GM23338 (cell line): ENCODE results near the gene KRT75. TPM values are rescaled to one million over a fixed set of nuclear protein-coding genes. Genes with fewer than 3 reads are reported as not detected.

Source experiments
- ATAC-seq: fragments of 200-7000 bp; cut with Tn5 transposase; 3 replicates; pipeline ENCODE4 v1.9.1; 2020
- DNase-seq: peaks from one replicate; pipeline ENCODE4 v3.0.0-alpha.2; 2015; ENCODE audit warnings: low spot score
- H2AFZ ChIP-seq: fragments of 200-600 bp; sonication (generic); 2 replicates; pipeline ENCODE4 v1.8.0; 2016; ENCODE audit warnings: antibody characterized with exemption, mild to moderate bottlenecking, moderate library complexity
- H3F3A ChIP-seq: fragments of 200-600 bp; sonication (generic); replicated peaks from 2 replicates; pipeline ENCODE4 v1.8.0; 2017; ENCODE audit warnings: antibody characterized with exemption, mixed run types, low read depth
- H3K27ac ChIP-seq: fragments of 200-600 bp; sonication (generic); 2 replicates; pipeline ENCODE4 v1.6.1; 2016; ENCODE audit warnings: low read depth
- H3K27me3 ChIP-seq: fragments of 200-600 bp; sonication (generic); 2 replicates; pipeline ENCODE4 v1.8.0; 2016; ENCODE audit warnings: mild to moderate bottlenecking, mixed run types, moderate library complexity; ENCODE audit not compliant: insufficient read depth
- H3K36me3 ChIP-seq: fragments of 200-600 bp; sonication (generic); 2 replicates; pipeline ENCODE4 v1.8.0; 2016; ENCODE audit warnings: mild to moderate bottlenecking; ENCODE audit not compliant: insufficient read depth
- H3K4me1 ChIP-seq: fragments of 200-600 bp; sonication (generic); 2 replicates; pipeline ENCODE4 v1.8.0; 2016; ENCODE audit warnings: mild to moderate bottlenecking, moderate library complexity; ENCODE audit not compliant: insufficient read depth
- H3K4me2 ChIP-seq: fragments of 200-600 bp; sonication (generic); 2 replicates; pipeline ENCODE4 v1.7.1; 2017; ENCODE audit warnings: mixed run types
- H3K4me3 ChIP-seq: fragments of 200-600 bp; sonication (generic); 2 replicates; pipeline ENCODE4 v1.6.1; 2016; ENCODE audit warnings: mixed run types
- H3K79me2 ChIP-seq: fragments of 200-600 bp; sonication (generic); replicated peaks from 2 replicates; pipeline ENCODE4 v1.8.0; 2017; ENCODE audit warnings: mild to moderate bottlenecking; ENCODE audit not compliant: insufficient read depth
- H3K9me2 ChIP-seq: fragments of 200-600 bp; sonication (generic); 2 replicates; pipeline ENCODE4 v1.8.0; 2017; ENCODE audit not compliant: insufficient read depth
- H4K20me1 ChIP-seq: fragments of 200-600 bp; sonication (generic); replicated peaks from 2 replicates; pipeline ENCODE4 v1.8.0; 2017; ENCODE audit warnings: mild to moderate bottlenecking; ENCODE audit not compliant: insufficient read depth
- H3K27ac Mint-ChIP-seq: 2 replicates; pipeline ENCODE4 v1.8.0; 2020; ENCODE audit warnings: inconsistent platforms, mild to moderate bottlenecking, moderate library complexity, mixed read lengths
- H3K27me3 Mint-ChIP-seq: 3 replicates; pipeline ENCODE4 v1.8.0; 2022; ENCODE audit warnings: low read depth, mild to moderate bottlenecking, moderate library complexity, mixed read lengths, inconsistent platforms; ENCODE audit not compliant: insufficient read depth, poor library complexity
- H3K36me3 Mint-ChIP-seq: 3 replicates; pipeline ENCODE4 v1.8.0; 2021; ENCODE audit warnings: low read depth, mild to moderate bottlenecking, inconsistent platforms, moderate library complexity, mixed read lengths
- H3K4me1 Mint-ChIP-seq: 3 replicates; pipeline ENCODE4 v1.8.0; 2020; ENCODE audit warnings: mild to moderate bottlenecking, inconsistent platforms, mixed read lengths
- H3K4me3 Mint-ChIP-seq: 3 replicates; pipeline ENCODE4 v1.8.0; 2021; ENCODE audit warnings: moderate library complexity, mild to moderate bottlenecking, inconsistent platforms, mixed read lengths
- H3K9me3 Mint-ChIP-seq: 3 replicates; pipeline ENCODE4 v1.8.0; 2020; ENCODE audit warnings: moderate library complexity, mild to moderate bottlenecking, inconsistent platforms, mixed read lengths
- CTCF ChIP-seq, 2 experiments: fragments of 200-600 bp in 1 of 2; sonication (generic) in 1 of 2; conservative IDR thresholded peaks; 2 replicates each; pipeline versions ENCODE4 v1.5.1 to v1.6.1; 2016 to 2017; ENCODE audit warnings: antibody characterized with exemption in 2 of 2, low read depth in 2 of 2, mild to moderate bottlenecking in 2 of 2, moderate library complexity in 1 of 2
- ETS1 ChIP-seq: IDR thresholded peaks from 2 replicates; pipeline ENCODE4 v1.6.1; 2016; ENCODE audit warnings: antibody characterized with exemption
- EZH2 ChIP-seq: fragments of 200-600 bp; sonication (generic); IDR thresholded peaks from one replicate; pipeline ENCODE4 v1.8.0; 2017; ENCODE audit warnings: antibody characterized with exemption, mild to moderate bottlenecking, low read depth; ENCODE audit not compliant: unreplicated experiment
- EZH2phosphoT487 ChIP-seq: fragments of 200-600 bp; sonication (generic); IDR thresholded peaks from one replicate; pipeline ENCODE4 v1.8.1; 2018; ENCODE audit warnings: antibody characterized with exemption; ENCODE audit not compliant: unreplicated experiment
- JUNB ChIP-seq: IDR thresholded peaks from one replicate; pipeline ENCODE4 v1.6.1; 2016; ENCODE audit warnings: antibody characterized with exemption; ENCODE audit not compliant: unreplicated experiment
- NANOG ChIP-seq: IDR thresholded peaks from 2 replicates; pipeline ENCODE4 v1.6.1; 2016; ENCODE audit warnings: antibody characterized with exemption, borderline replicate concordance
- POLR2AphosphoS5 ChIP-seq: IDR thresholded peaks from 2 replicates; pipeline ENCODE4 v1.6.1; 2016; ENCODE audit warnings: antibody characterized with exemption, low read depth
- STAT1 ChIP-seq: IDR thresholded peaks from one replicate; pipeline ENCODE4 v1.6.1; 2016; ENCODE audit warnings: antibody characterized with exemption; ENCODE audit not compliant: unreplicated experiment
- ZNF331 ChIP-seq: fragments of 250-450 bp; sonication (Bioruptor Pico); IDR thresholded peaks from 2 replicates; pipeline ENCODE4 v1.5.0; 2020; ENCODE audit warnings: low read depth, mild to moderate bottlenecking, moderate library complexity
- ZNF462 ChIP-seq: fragments of 250-450 bp; sonication (Bioruptor Pico); IDR thresholded peaks from 2 replicates; pipeline ENCODE4 v1.5.0; 2020; ENCODE audit warnings: mild to moderate bottlenecking, moderate library complexity
- polyA plus RNA-seq: library from polyadenylated mRNA; unstranded; fragments of >200 nt; fragmentation: Nextera tagmentation; extraction: Ambion mirVana; gene quantifications from 2 replicates; pipeline ENCODE4 v1.2.1, GENCODE V29; 2016
- total RNA-seq: library from RNA; depleted of rRNA; stranded (reverse); fragments of >200 nt; shearing (Covaris generic); gene quantifications from 2 replicates; pipeline ENCODE4 v1.2.3, GENCODE V29; 2014

KRT75 gene
- total and polyA plus RNA-seq, 2 experiments from 2014 or later: not detected

- TF ChIP-seq ZNF462 (CRISPR knock-in tag) (no peak), POLR2AphosphoS5 (no peak), CTCF (conservative IDR thresholded peaks at IDR 0.05; ENCODE audit: low read depth in 2 of 2) (no peak), EZH2 (no peak), ETS1 (no peak), NANOG (no peak)
These were observed 45.9 kb upstream of the KRT75 start (continued) for GRCh38 chr12:52480073-52480472.

GRCh38 chr12:52477651-52478050, 43.5 kb upstream of the KRT75 start:
- DNase-seq (no peak), ATAC-seq (no peak)
- H3K4me3 Mint-ChIP-seq: no peak overlapping the region
- peaks cover 6% of the 10 kb centered on the region; the same call in 1 of the 2 replicates for H3K9me2 ChIP-seq
- no peaks in the 10 kb centered on the region for H3K36me3 ChIP-seq
- peaks cover 16% of the 10 kb centered on the region for H3K9me3 Mint-ChIP-seq
- H3K79me2 ChIP-seq: no peaks in the 10 kb centered on the region
- no peaks in the 10 kb centered on the region for H3K4me1 ChIP-seq
- peaks cover 1% of the 10 kb centered on the region for H3K27me3 Mint-ChIP-seq
- H3K4me1 Mint-ChIP-seq: peaks cover 3% of the 10 kb centered on the region
- H3K27me3 ChIP-seq: no peaks in the 10 kb centered on the region
- no peak overlapping the region for H3K4me2 ChIP-seq
- no peak overlapping the region for H2AFZ ChIP-seq
- H3K27ac ChIP-seq: no peak overlapping the region
- no peak overlapping the region for H3K27ac Mint-ChIP-seq
- H3K36me3 Mint-ChIP-seq: peaks cover 3% of the 10 kb centered on the region; the same call in 1 of the 3 replicates
- H4K20me1 ChIP-seq: no peaks in the 10 kb centered on the region
- no peaks in the 10 kb centered on the region for H3F3A ChIP-seq
- no peak overlapping the region for H3K4me3 ChIP-seq
- TF ChIP-seq JUNB (no peak), ZNF331 (CRISPR knock-in tag) (no peak), STAT1 (no peak), EZH2 (no peak), EZH2phosphoT487 (no peak)
